ENCODE measurements around the gene GLP1R.

The GLP1R gene

DNA sequence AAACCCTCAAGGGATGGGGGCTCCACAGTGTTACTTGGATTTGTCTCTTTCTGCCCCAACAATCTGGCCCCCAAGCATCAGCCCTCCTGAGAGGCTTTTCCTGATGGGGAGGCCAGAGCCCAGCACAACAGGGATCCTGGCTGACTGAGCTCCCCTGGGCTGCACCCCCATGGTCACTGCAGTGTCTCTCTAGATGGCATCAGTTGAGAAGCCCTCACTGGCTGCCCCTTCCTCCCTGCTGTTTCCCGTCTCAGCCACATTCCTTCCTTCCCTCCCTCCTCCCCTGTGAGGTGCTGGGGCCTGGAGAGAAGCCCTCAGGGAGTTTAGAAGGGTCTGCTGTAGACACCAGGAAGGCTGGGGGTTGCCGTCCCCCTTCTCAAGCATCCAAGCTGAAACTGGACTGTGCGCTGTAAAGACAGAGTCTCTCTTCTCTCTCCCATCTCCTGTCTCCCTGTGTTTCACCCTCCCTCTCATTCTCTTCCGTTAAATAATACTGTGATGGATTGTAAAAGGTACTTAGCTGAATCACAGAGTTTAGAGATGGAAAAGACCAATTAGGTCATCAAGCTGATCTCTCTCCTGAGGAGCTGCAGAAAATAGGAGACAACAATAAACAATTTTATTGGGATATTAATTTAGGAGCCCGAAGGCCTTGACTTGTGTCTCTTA, 36.7 kb downstream of the GLP1R start:
- Histone ChIP-seq H3K36me3 (ENCODE audit: control insufficient read depth, low read length) (no peaks in the 10 kb centered on the region), H3K4me2 (ENCODE audit: low read length) (no peak overlapping the region), H3K9me3 (ENCODE audit: control insufficient read depth, insufficient read depth, low read length) (no peaks in the 10 kb centered on the region), H4K20me1 (ENCODE audit: control insufficient read depth, insufficient read depth, low read depth, low read length) (no peaks in the 10 kb centered on the region), H3K4me3 (ENCODE audit: low read length) (no peak overlapping the region), H3K27ac (ENCODE audit: low read depth, low read length) (no peak overlapping the region), H3K79me2 (ENCODE audit: control insufficient read depth, low read length) (no peaks in the 10 kb centered on the region), H3K27me3 (ENCODE audit: control insufficient read depth, low read length) (peaks cover 28% of the 10 kb centered on the region), H3K4me1 (ENCODE audit: control insufficient read depth, low read length) (no peaks in the 10 kb centered on the region), H3K9me2 (replicated peaks; ENCODE audit: control insufficient read depth, low read length) (no peaks in the 10 kb centered on the region), H3F3A (ENCODE audit: control insufficient read depth, insufficient read depth) (no peaks in the 10 kb centered on the region)
- TF ChIP-seq EZH2phosphoT487 (IDR thresholded peaks at IDR 0.05; ENCODE audit: borderline replicate concordance, low read length) = no peak
- TF ChIP-seq, protein P1, sequence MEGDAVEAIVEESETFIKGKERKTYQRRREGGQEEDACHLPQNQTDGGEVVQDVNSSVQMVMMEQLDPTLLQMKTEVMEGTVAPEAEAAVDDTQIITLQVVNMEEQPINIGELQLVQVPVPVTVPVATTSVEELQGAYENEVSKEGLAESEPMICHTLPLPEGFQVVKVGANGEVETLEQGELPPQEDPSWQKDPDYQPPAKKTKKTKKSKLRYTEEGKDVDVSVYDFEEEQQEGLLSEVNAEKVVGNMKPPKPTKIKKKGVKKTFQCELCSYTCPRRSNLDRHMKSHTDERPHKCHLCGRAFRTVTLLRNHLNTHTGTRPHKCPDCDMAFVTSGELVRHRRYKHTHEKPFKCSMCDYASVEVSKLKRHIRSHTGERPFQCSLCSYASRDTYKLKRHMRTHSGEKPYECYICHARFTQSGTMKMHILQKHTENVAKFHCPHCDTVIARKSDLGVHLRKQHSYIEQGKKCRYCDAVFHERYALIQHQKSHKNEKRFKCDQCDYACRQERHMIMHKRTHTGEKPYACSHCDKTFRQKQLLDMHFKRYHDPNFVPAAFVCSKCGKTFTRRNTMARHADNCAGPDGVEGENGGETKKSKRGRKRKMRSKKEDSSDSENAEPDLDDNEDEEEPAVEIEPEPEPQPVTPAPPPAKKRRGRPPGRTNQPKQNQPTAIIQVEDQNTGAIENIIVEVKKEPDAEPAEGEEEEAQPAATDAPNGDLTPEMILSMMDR (IDR thresholded peaks at IDR 0.05; ENCODE audit: low read depth, low read length, poor library complexity, severe bottlenecking) = no peak

DNA sequence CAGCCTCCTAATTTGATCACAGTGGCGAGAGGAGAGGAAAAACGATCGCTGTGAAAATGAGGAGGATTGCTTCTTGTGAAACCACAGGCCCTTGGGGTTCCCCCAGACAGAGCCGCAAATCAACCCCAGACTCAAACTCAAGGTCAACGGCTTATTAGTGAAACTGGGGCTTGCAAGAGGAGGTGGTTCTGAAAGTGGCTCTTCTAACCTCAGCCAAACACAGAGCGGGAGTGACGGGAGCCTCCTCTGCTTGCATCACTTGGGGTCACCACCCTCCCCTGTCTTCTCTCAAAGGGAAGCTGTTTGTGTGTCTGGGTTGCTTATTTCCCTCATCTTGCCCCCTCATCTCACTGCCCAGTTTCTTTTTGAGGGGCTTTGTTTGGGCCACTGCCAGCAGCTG, 37.7 kb downstream of the GLP1R start:
- H3K9me3 ChIP-seq (ENCODE audit: control insufficient read depth, insufficient read depth, low read length) = no peaks in the 10 kb centered on the region
- no peak for TF ChIP-seq EZH2phosphoT487 (IDR thresholded peaks at IDR 0.05; ENCODE audit: borderline replicate concordance, low read length)
- TF ChIP-seq, protein P1 (IDR thresholded peaks at IDR 0.05; ENCODE audit: low read depth, low read length, poor library complexity, severe bottlenecking) = no peak
- peaks cover 38% of the 10 kb centered on the region for H3K27me3 ChIP-seq (ENCODE audit: control insufficient read depth, low read length)
- no peak overlapping the region for H3K4me2 ChIP-seq (ENCODE audit: low read length)
- H3K4me1 ChIP-seq (ENCODE audit: control insufficient read depth, low read length) = no peaks in the 10 kb centered on the region
- no peaks in the 10 kb centered on the region for H3F3A ChIP-seq (ENCODE audit: control insufficient read depth, insufficient read depth)
- no peaks in the 10 kb centered on the region for H3K79me2 ChIP-seq (ENCODE audit: control insufficient read depth, low read length)
- no peaks in the 10 kb centered on the region for H3K36me3 ChIP-seq (ENCODE audit: control insufficient read depth, low read length)
- no peak overlapping the region for H3K27ac ChIP-seq (ENCODE audit: low read depth, low read length)
- H3K9me2 ChIP-seq (replicated peaks; ENCODE audit: control insufficient read depth, low read length) = no peaks in the 10 kb centered on the region
- H4K20me1 ChIP-seq (ENCODE audit: control insufficient read depth, insufficient read depth, low read depth, low read length) = no peaks in the 10 kb centered on the region
- H3K4me3 ChIP-seq (ENCODE audit: low read length) = no peak overlapping the region

DNA sequence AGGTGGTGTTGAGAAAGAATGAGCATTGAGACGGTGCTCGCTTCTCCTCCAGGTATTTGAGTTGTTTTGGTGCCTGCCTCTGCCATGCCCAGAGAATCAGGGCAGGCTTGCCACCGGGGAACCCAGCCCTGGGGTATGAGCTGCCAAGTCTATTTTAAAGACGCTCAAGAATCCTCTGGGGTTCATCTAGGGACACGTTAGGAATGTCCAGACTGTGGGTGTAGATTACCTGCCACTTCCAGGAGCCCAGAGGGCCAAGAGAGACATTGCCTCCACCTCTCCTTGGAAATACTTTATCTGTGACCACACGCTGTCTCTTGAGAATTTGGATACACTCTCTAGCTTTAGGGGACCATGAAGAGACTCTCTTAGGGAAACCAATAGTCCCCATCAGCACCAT, 38.1 kb downstream of the GLP1R start:
- Histone ChIP-seq H3K4me2 (ENCODE audit: low read length) (no peak overlapping the region), H3K9me2 (replicated peaks; ENCODE audit: control insufficient read depth, low read length) (no peaks in the 10 kb centered on the region), H3K27me3 (ENCODE audit: control insufficient read depth, low read length) (peaks cover 40% of the 10 kb centered on the region), H3F3A (ENCODE audit: control insufficient read depth, insufficient read depth) (no peaks in the 10 kb centered on the region), H3K27ac (ENCODE audit: low read depth, low read length) (no peak overlapping the region), H3K4me1 (ENCODE audit: control insufficient read depth, low read length) (no peaks in the 10 kb centered on the region), H3K36me3 (ENCODE audit: control insufficient read depth, low read length) (no peaks in the 10 kb centered on the region), H3K79me2 (ENCODE audit: control insufficient read depth, low read length) (no peaks in the 10 kb centered on the region), H3K4me3 (ENCODE audit: low read length) (no peak overlapping the region), H3K9me3 (ENCODE audit: control insufficient read depth, insufficient read depth, low read length) (no peaks in the 10 kb centered on the region), H4K20me1 (ENCODE audit: control insufficient read depth, insufficient read depth, low read depth, low read length) (no peaks in the 10 kb centered on the region)
- TF ChIP-seq EZH2phosphoT487 (IDR thresholded peaks at IDR 0.05; ENCODE audit: borderline replicate concordance, low read length) = no peak
- TF ChIP-seq, protein P1 (IDR thresholded peaks at IDR 0.05; ENCODE audit: low read depth, low read length, poor library complexity, severe bottlenecking) = no peak
